Tibial nerve (tissue), 4 donors: ENCODE results near the gene DMD. TPM values are rescaled to one million over a fixed set of nuclear protein-coding genes. Genes with fewer than 3 reads are reported as not detected.
"Not testable (repeated sequence)": the region's sequence is repeated elsewhere in the genome, so short reads cannot be mapped to it uniquely, and the experiment has no call there.

Experiments used
- DNase-seq, 2 donors: peaks; one replicate each; pipeline ENCODE4 v3.0.0-alpha.2; 2019; ENCODE audit warnings: low spot score in 2 of 2
- H3K27ac ChIP-seq, 4 donors: fragments of 200-600 bp; sonication (generic) in 3 of 4; one replicate each; pipeline ENCODE4 v1.5.1; 2017 to 2019; ENCODE audit warnings: mild to moderate bottlenecking in 1 of 4
- H3K27me3 ChIP-seq, 2 donors: fragments of 200-600 bp; sonication (generic) in 1 of 2; one replicate each; pipeline versions ENCODE4 v1.5.1 to v1.6.0; 2017 to 2019
- H3K36me3 ChIP-seq, 3 donors: fragments of 200-600 bp; sonication (generic); one replicate each; pipeline ENCODE4 v1.5.1; 2018 to 2019
- H3K4me1 ChIP-seq, 4 donors: fragments of 200-600 bp; sonication (generic) in 3 of 4; one replicate each; pipeline ENCODE4 v1.5.1; 2017 to 2019
- H3K4me3 ChIP-seq, 4 donors: fragments of 200-600 bp; sonication (generic) in 3 of 4; one replicate each; pipeline ENCODE4 v1.5.1; 2017 to 2019; ENCODE audit warnings: mild to moderate bottlenecking in 1 of 4, moderate library complexity in 1 of 4
- H3K9me3 ChIP-seq, 4 donors: fragments of 200-600 bp; sonication (generic) in 3 of 4; one replicate each; pipeline ENCODE4 v1.5.1; 2017 to 2019
- EP300 ChIP-seq, 2 donors: sonication (generic); formaldehyde crosslinking; IDR thresholded peaks; one replicate each; pipeline ENCODE4 v1.6.1; 2017; ENCODE audit warnings: antibody characterized with exemption in 2 of 2, mild to moderate bottlenecking in 1 of 2
- POLR2A ChIP-seq, 2 donors: fragments of 450-650 bp; IDR thresholded peaks; one replicate each; pipeline ENCODE4 v1.6.1; 2017; ENCODE audit warnings: antibody characterized with exemption in 2 of 2, mild to moderate bottlenecking in 2 of 2, moderate library complexity in 2 of 2
- WGBS, 2 donors: methylation state at CpG; one replicate each; pipeline ENCODE4 v1.1.5; 2018; 5-methylcytosine and 5-hydroxymethylcytosine counted together
- total RNA-seq, 4 donors: library from RNA; depleted of rRNA; stranded (reverse); fragments of >200 nt; gene quantifications; one replicate each; pipeline ENCODE4 v1.1.0, GENCODE V29; 2016
- TF ChIP-seq, protein P1 (sequence below), 5 experiments: fragments of 200-600 bp in 3 of 5; fragments of 450-650 bp in 2 of 5; sonication (generic) in 3 of 5; IDR thresholded peaks; one replicate each; pipeline ENCODE4 v1.5.1; 2016 to 2019; ENCODE audit warnings: antibody characterized with exemption in 5 of 5, mild to moderate bottlenecking in 3 of 5, moderate library complexity in 2 of 5

Gene DMD
- total RNA-seq, 4 donors from 2014 or later: 156 to 345 (median 245) TPM

DNA sequence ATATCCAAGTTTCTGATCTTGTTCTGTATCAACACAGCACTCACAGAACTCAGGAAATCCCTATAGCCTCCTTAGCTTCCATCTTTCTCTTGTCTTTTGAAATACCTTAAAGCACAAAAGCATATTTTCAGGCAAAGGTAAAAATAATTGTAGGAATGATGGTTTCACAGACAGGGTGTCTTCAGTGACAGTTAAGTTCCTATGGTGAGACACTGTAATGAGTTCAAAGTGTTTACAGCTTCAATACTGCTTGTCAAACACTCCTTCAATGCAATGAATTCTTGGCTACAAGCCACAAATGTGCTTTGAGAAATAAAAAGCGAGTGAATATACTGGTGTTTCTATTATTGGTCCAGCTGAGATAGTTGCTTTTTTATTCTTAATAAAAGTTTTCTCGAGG is 466.0 kb downstream of the DMD start:
- no peaks in the 10 kb centered on the region for H3K9me3 ChIP-seq
- TF ChIP-seq EP300 (IDR thresholded peaks at IDR 0.05) (no peak), POLR2A (IDR thresholded peaks at IDR 0.05) (no peak)
- TF ChIP-seq, protein P1, sequence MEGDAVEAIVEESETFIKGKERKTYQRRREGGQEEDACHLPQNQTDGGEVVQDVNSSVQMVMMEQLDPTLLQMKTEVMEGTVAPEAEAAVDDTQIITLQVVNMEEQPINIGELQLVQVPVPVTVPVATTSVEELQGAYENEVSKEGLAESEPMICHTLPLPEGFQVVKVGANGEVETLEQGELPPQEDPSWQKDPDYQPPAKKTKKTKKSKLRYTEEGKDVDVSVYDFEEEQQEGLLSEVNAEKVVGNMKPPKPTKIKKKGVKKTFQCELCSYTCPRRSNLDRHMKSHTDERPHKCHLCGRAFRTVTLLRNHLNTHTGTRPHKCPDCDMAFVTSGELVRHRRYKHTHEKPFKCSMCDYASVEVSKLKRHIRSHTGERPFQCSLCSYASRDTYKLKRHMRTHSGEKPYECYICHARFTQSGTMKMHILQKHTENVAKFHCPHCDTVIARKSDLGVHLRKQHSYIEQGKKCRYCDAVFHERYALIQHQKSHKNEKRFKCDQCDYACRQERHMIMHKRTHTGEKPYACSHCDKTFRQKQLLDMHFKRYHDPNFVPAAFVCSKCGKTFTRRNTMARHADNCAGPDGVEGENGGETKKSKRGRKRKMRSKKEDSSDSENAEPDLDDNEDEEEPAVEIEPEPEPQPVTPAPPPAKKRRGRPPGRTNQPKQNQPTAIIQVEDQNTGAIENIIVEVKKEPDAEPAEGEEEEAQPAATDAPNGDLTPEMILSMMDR (IDR thresholded peaks at IDR 0.05): no peak
- no peaks in the 10 kb centered on the region for H3K36me3 ChIP-seq
- H3K27ac ChIP-seq: no peak overlapping the region
- no peaks in the 10 kb centered on the region for H3K27me3 ChIP-seq
- DNase-seq: no peak
- 0 to 25% methylated on average over 2 of the region's 2 CpGs for WGBS, 2 donors
- H3K4me1 ChIP-seq: peaks cover 0 to 15% (median 0%) of the 10 kb centered on the region in 4 donors
- H3K4me3 ChIP-seq: no peak overlapping the region

DNA sequence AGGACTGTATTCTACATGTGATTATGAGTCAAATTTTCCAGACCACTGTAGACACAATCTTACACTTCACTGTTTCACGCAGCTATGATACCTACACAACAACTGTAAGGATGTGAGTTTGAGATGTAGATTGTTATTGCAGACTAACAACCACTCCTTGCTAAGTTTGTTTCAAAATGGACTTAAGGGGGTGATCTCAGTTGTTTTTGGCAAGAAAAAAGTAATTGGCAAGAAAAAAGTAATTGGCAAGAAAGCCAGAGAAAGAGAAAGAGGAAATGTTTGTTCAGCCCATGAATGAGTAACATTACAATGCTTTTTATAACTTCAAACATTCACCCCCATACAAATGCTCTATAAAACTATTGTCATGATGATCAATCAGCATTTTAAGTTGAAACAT is 466.4 kb downstream of the DMD start:
- Histone ChIP-seq H3K4me1 (peaks cover 0 to 15% (median 0%) of the 10 kb centered on the region in 4 donors), H3K9me3 (no peaks in the 10 kb centered on the region), H3K27me3 (no peaks in the 10 kb centered on the region), H3K4me3 (no peak overlapping the region), H3K36me3 (no peaks in the 10 kb centered on the region), H3K27ac (no peak overlapping the region)
- 54 to 92% methylated on average over 1 of the region's 1 CpG for WGBS, 2 donors
- TF ChIP-seq POLR2A (IDR thresholded peaks at IDR 0.05): no peak
- DNase-seq: no peak

DNA sequence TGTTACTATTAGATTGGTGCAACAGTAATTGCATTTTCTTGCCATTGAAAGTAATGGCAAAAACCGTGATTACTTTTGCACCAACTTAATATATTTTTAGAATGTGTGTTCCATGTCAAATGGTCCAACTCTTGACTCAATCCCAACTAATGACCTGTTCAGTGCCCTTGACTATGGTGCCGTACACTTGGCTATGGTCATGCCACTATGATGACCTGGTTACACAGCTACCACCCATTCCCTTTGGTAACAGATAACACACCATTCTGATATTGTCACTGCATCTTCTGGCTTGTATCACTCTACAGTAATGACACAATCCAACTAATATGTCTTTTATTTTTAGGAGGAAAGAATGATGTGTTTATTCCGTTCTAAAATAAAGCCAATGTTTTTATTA is 469.4 kb downstream of the DMD start:
- H3K4me1 ChIP-seq: peaks cover 0 to 15% (median 0%) of the 10 kb centered on the region in 4 donors
- TF ChIP-seq POLR2A (IDR thresholded peaks at IDR 0.05): no peak
- TF ChIP-seq EP300 (IDR thresholded peaks at IDR 0.05): no peak
- TF ChIP-seq, protein P1 (IDR thresholded peaks at IDR 0.05): no peak
- no peak for DNase-seq
- 83 to 84% methylated on average over 3 of the region's 3 CpGs for WGBS, 2 donors
- H3K9me3 ChIP-seq: no peaks in the 10 kb centered on the region
- no peaks in the 10 kb centered on the region for H3K27me3 ChIP-seq
- H3K36me3 ChIP-seq: no peaks in the 10 kb centered on the region
- no peak overlapping the region for H3K27ac ChIP-seq
- H3K4me3 ChIP-seq: no peak overlapping the region

DNA sequence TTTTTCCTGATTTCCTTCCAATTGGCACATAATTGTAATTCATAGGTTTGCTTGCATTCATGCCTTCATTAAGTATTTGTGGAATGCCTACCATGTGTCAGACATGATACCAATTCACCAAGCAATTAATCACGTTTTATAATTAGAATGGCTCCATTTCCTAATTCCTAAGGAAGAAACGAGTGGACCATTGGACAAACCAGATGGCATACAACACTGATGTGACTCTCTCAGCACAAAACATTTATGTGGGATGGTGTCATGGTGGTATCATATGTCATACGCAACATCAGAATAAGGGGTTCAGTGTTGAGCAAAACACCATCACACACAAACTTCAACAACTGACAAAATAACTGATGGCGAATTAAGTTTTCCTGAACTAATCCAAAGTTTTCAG is 502.8 kb downstream of the DMD start:
- Histone ChIP-seq H3K27me3 (no peaks in the 10 kb centered on the region), H3K9me3 (no peaks in the 10 kb centered on the region), H3K4me1 (no peaks in the 10 kb centered on the region), H3K27ac (no peak overlapping the region), H3K4me3 (no peak overlapping the region), H3K36me3 (no peaks in the 10 kb centered on the region)
- WGBS, 2 donors: 75 to 85% methylated on average over 4 of the region's 4 CpGs
- TF ChIP-seq, protein P1 (IDR thresholded peaks at IDR 0.05): no peak
- TF ChIP-seq EP300 (IDR thresholded peaks at IDR 0.05) (no peak), POLR2A (IDR thresholded peaks at IDR 0.05) (no peak)
- DNase-seq: no peak

GRCh38 chrX:32705385-32705784 is 506.0 kb downstream of the DMD start:
- H3K27me3 ChIP-seq, H3K36me3 ChIP-seq, H3K4me1 ChIP-seq, H3K4me3 ChIP-seq, H3K27ac ChIP-seq, H3K9me3 ChIP-seq, DNase-seq: not testable (repeated sequence)
- 89 to 90% methylated on average over 9 of the region's 9 CpGs for WGBS, 2 donors

- Histone ChIP-seq H3K27ac (no peak overlapping the region), H3K9me3 (no peaks in the 10 kb centered on the region), H3K36me3 (no peaks in the 10 kb centered on the region), H3K27me3 (no peaks in the 10 kb centered on the region), H3K4me1 (no peaks in the 10 kb centered on the region), H3K4me3 (no peak overlapping the region)
- TF ChIP-seq EP300 (IDR thresholded peaks at IDR 0.05) (no peak), POLR2A (IDR thresholded peaks at IDR 0.05) (no peak)
- TF ChIP-seq, protein P1 (IDR thresholded peaks at IDR 0.05): no peak
- WGBS, 2 donors: 45 to 69% methylated on average over 1 of the region's 1 CpG
- no peak for DNase-seq
Observed at GRCh38 chrX:32687379-32687778, 524.0 kb downstream of the DMD start.
